DMS114 treated with DMSO at 0.1 percent for 48 hours (cell line): ENCODE data around the gene POTED.
"Not testable (repeated sequence)": the region's sequence is repeated elsewhere in the genome, so short reads cannot be mapped to it uniquely, and the experiment has no call there.

Experiments used
- DNase-seq: peaks from one replicate; lab custom pipeline; 2025; ENCODE audit not compliant: unreplicated experiment; lab: John Stamatoyannopoulos, UW

Gene POTED

DNA sequence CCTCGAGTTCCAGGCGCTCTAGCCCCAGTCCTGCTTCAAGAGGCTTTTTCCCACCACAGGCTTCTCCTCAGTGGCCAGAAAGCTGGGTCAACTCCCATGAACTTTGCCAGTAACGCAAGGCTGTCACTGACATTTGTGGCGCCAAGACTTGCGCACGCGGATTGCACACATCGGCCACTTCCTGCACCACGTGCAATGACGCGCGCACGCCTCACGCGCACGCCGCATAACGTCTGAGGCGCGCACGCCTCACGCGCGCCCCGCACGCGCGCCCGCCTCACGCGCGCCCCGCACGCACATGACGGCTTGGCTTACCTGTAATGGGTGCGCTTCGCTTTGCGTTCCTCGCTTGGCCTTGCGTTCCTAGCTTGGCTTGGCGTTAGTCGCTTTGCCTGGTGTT, at the start of gene POTED:
TSS of gene POTED (plus strand) at position 301 of the 400 bp plus-strand sequence. CDS start 452 bp downstream, outside the sequence.
- DNase-seq, result not testable (repeated sequence)

DNA sequence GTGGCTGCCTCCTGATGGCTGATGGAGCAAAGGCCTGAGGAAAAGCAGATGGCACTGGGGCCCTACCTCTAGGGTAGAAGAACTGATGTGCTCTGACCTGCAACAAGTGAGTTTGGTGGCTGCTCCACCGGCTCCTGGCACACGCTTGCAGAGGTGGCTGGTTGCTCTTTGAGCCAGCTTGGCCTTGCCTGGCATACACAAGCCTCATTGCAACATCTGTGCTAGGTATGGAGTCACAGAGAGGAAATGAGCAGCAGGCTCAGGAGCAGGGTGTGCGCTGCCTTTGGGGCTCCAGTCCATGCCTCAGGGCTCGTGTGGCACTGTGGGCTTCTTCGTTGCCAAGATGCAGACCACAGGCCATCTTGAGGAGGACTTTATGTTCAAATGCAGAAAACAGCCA, 40.5 kb downstream of the POTED start:
- DNase-seq, result not testable (repeated sequence)

DNA sequence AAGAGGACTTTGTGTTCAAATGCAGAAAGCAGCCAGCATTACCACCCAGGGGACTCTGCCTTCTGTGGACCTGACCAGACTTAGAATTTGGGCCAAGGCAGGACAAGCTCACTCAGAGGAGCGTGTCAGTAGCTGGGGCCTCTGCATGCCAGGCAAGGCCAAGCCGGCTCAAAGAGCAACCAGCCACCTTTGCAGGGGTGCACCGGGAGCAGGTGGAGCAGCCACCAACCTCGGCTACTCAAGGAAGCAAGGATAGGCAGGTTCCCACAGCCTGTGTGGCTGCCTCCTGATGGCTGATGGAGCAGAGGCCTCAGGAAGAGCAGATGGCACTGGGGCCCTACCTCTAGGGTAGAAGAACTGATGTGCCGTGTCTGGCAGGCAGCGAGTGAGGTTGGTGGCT, 42.2 kb downstream of the POTED start:
- not testable (repeated sequence) for DNase-seq
